ENCODE measurements around the gene RANBP9. TPM values are rescaled to one million over a fixed set of nuclear protein-coding genes. Genes with fewer than 3 reads are reported as not detected.

Gene RANBP9
- polyA plus RNA-seq (ENCODE audit: insufficient read length): 31.2 TPM

GRCh38 chr6:13711733-13712598 is at the start of gene RANBP9:
Gene RANBP9, minus strand, starts transcription at chr6:13711835. Its CDS starts 330 bp downstream, at chr6:13711505.
- DNase-seq: peak; percentile 94

- DNase-seq: peak; percentile 74
Measured at GRCh38 chr6:13760307-13761304, 49.0 kb upstream of the RANBP9 start.

- no peak for DNase-seq
Measured at GRCh38 chr6:13759025-13759424, 47.4 kb upstream of the RANBP9 start.

GRCh38 chr6:13754644-13755043 is 43.0 kb upstream of the RANBP9 start:
- no peak for DNase-seq

- DNase-seq: no peak
Measured at GRCh38 chr6:13743736-13744127, 32.1 kb upstream of the RANBP9 start.

- no peak for DNase-seq
Measured at GRCh38 chr6:13742961-13743735, 31.5 kb upstream of the RANBP9 start.

- no peak for DNase-seq
Measured at GRCh38 chr6:13741365-13741764, 29.7 kb upstream of the RANBP9 start.

GRCh38 chr6:13735031-13735430 is 23.4 kb upstream of the RANBP9 start:
- no peak for DNase-seq

- DNase-seq: peak; percentile 89
Measured at GRCh38 chr6:13733178-13733887, 21.7 kb upstream of the RANBP9 start.

- no peak for DNase-seq
Measured at GRCh38 chr6:13730704-13731103, 19.1 kb upstream of the RANBP9 start.

GRCh38 chr6:13729891-13730290 is 18.3 kb upstream of the RANBP9 start:
- no peak for DNase-seq

GRCh38 chr6:13725570-13725969 is 13.9 kb upstream of the RANBP9 start:
- DNase-seq: no peak

GRCh38 chr6:13725052-13725451 is 13.4 kb upstream of the RANBP9 start:
- no peak for DNase-seq

GRCh38 chr6:13724182-13724581 is 12.5 kb upstream of the RANBP9 start:
- no peak for DNase-seq

- DNase-seq: no peak
Measured at GRCh38 chr6:13722880-13723279, 11.2 kb upstream of the RANBP9 start.

- no peak for DNase-seq
Measured at GRCh38 chr6:13718123-13718458, 6.5 kb upstream of the RANBP9 start.

GRCh38 chr6:13716955-13717295 is 5.3 kb upstream of the RANBP9 start:
- DNase-seq: no peak

- DNase-seq: no peak
Measured at GRCh38 chr6:13716225-13716954, 4.8 kb upstream of the RANBP9 start.

- no peak for DNase-seq
Measured at GRCh38 chr6:13715444-13715883, 3.8 kb upstream of the RANBP9 start.

- no peak for DNase-seq
Measured at GRCh38 chr6:13712599-13712898, 914 bp upstream of the RANBP9 start.

- DNase-seq: no peak
Measured at GRCh38 chr6:13711324-13711732, 307 bp downstream of the RANBP9 start.

Data from hindlimb muscle (tissue), 1 donor.